NT2/D1 (cell line): ENCODE measurements around the gene LARP1.

Experiments
- SUZ12 ChIP-seq: IDR thresholded peaks from 2 replicates; pipeline ENCODE4 v1.6.1; 2011; ENCODE audit not compliant: insufficient read length, insufficient read depth; ENCODE audit errors: extremely low read depth
- ZNF274 ChIP-seq: IDR thresholded peaks from 2 replicates; pipeline ENCODE4 v1.6.1; 2011; ENCODE audit warnings: mild to moderate bottlenecking, low read depth, low read length

- TF ChIP-seq SUZ12 (no peak), ZNF274 (no peak)
Measured at GRCh38 chr5:154754460-154755360, 467 bp upstream of the LARP1 start.
